Ishikawa (cell line): ENCODE measurements around the gene OTP.

Source experiments
- TAF1 ChIP-seq: IDR thresholded peaks from 2 replicates; pipeline ENCODE4 v1.6.1; 2012; ENCODE audit warnings: low read depth, mild to moderate bottlenecking
- YY1 ChIP-seq: IDR thresholded peaks from 2 replicates; pipeline ENCODE4 v1.6.1; 2012; ENCODE audit warnings: low read depth
- TF ChIP-seq, protein P1 (sequence below): IDR thresholded peaks from 2 replicates; pipeline ENCODE4 v1.6.1; 2012; ENCODE audit warnings: low read depth, mild to moderate bottlenecking
- TF ChIP-seq, protein P2 (sequence below): IDR thresholded peaks from 2 replicates; pipeline ENCODE4 v1.6.1; 2012

DNA sequence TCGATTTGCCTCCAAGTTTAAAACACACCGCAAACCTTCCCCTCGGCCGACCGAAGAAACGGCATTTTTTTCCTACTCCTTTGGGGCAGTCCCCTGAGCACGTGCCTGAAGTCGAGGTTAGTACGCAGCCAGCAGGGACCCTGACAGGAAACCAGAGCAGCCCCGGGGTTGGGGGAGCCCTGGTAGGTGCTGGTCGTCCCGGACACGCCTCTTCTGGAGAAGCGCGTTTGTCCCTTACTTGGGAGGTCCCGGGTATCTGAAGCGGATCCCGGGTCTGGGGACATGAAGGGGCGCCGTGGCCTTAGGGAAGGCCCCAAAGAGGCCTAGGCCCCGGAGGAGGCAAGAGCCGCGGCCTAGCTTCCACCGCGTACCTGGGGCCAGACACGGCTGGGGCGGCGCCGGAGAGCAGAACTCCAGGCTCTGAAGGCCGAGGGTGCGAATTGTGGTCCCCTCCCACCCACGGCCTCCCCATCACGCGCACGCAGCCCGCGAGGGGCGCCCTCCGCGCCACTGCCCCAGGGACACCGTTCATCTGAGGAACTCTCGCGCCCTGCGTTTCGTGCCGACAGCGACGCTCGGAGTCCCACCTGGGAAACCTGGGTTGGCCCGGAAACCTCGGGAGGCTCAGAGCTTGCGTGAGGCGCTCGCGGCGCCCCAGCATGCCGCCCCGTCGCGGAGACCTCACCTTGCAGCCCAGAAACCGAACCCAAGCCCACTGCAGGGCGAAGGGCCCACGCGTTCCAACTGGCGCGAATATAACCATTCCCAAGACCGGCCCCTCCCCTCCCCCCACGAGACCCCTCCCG is 10.4 kb downstream of the OTP start:
- TF ChIP-seq YY1 (no peak), TAF1 (no peak)
- TF ChIP-seq, protein P1, sequence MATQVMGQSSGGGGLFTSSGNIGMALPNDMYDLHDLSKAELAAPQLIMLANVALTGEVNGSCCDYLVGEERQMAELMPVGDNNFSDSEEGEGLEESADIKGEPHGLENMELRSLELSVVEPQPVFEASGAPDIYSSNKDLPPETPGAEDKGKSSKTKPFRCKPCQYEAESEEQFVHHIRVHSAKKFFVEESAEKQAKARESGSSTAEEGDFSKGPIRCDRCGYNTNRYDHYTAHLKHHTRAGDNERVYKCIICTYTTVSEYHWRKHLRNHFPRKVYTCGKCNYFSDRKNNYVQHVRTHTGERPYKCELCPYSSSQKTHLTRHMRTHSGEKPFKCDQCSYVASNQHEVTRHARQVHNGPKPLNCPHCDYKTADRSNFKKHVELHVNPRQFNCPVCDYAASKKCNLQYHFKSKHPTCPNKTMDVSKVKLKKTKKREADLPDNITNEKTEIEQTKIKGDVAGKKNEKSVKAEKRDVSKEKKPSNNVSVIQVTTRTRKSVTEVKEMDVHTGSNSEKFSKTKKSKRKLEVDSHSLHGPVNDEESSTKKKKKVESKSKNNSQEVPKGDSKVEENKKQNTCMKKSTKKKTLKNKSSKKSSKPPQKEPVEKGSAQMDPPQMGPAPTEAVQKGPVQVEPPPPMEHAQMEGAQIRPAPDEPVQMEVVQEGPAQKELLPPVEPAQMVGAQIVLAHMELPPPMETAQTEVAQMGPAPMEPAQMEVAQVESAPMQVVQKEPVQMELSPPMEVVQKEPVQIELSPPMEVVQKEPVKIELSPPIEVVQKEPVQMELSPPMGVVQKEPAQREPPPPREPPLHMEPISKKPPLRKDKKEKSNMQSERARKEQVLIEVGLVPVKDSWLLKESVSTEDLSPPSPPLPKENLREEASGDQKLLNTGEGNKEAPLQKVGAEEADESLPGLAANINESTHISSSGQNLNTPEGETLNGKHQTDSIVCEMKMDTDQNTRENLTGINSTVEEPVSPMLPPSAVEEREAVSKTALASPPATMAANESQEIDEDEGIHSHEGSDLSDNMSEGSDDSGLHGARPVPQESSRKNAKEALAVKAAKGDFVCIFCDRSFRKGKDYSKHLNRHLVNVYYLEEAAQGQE: no peak
- TF ChIP-seq, protein P2, sequence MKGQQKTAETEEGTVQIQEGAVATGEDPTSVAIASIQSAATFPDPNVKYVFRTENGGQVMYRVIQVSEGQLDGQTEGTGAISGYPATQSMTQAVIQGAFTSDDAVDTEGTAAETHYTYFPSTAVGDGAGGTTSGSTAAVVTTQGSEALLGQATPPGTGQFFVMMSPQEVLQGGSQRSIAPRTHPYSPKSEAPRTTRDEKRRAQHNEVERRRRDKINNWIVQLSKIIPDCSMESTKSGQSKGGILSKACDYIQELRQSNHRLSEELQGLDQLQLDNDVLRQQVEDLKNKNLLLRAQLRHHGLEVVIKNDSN: no peak
